Measurements from ENCODE around the gene CCDC66.
"Not testable (repeated sequence)": the region's sequence is repeated elsewhere in the genome, so short reads cannot be mapped to it uniquely, and the experiment has no call there.

CCDC66 gene

DNA sequence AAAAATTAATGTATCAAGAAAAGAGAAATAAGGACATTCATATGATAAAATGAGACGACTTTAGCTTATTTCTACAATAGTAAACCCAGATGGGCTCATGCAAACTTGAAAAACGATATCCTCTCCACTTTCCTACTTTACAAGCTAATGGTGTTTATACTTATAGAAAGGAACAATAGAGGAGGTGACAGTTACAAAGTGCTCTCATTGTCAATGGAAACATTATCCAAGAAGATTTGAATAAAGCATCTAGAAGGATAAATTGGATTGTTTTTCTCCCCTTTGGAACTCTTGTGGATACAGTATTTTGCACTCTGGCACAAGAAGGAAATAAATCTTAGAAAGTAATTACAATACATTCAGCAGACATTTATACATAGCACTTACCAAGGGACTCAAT is 20.2 kb upstream of the CCDC66 start:
- Histone ChIP-seq H3K4me3 (ENCODE audit: low read depth, low read length) (no peak overlapping the region), H3K4me2 (ENCODE audit: low read length) (no peak overlapping the region), H3K9ac (no peak overlapping the region), H3K9me3 (ENCODE audit: control insufficient read depth, low read length) (no peaks in the 10 kb centered on the region), H3K27ac (no peak overlapping the region), H3K36me3 (ENCODE audit: control insufficient read depth, insufficient read depth, low read length) (no peaks in the 10 kb centered on the region), H3K27me3 (ENCODE audit: control insufficient read depth, insufficient read depth, low read length) (no peaks in the 10 kb centered on the region), H3K4me1 (no peaks in the 10 kb centered on the region), H2AFZ (no peak overlapping the region), H3K79me2 (no peaks in the 10 kb centered on the region)
- TF ChIP-seq, protein P1, sequence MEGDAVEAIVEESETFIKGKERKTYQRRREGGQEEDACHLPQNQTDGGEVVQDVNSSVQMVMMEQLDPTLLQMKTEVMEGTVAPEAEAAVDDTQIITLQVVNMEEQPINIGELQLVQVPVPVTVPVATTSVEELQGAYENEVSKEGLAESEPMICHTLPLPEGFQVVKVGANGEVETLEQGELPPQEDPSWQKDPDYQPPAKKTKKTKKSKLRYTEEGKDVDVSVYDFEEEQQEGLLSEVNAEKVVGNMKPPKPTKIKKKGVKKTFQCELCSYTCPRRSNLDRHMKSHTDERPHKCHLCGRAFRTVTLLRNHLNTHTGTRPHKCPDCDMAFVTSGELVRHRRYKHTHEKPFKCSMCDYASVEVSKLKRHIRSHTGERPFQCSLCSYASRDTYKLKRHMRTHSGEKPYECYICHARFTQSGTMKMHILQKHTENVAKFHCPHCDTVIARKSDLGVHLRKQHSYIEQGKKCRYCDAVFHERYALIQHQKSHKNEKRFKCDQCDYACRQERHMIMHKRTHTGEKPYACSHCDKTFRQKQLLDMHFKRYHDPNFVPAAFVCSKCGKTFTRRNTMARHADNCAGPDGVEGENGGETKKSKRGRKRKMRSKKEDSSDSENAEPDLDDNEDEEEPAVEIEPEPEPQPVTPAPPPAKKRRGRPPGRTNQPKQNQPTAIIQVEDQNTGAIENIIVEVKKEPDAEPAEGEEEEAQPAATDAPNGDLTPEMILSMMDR (IDR thresholded peaks at IDR 0.05), result no peak

DNA sequence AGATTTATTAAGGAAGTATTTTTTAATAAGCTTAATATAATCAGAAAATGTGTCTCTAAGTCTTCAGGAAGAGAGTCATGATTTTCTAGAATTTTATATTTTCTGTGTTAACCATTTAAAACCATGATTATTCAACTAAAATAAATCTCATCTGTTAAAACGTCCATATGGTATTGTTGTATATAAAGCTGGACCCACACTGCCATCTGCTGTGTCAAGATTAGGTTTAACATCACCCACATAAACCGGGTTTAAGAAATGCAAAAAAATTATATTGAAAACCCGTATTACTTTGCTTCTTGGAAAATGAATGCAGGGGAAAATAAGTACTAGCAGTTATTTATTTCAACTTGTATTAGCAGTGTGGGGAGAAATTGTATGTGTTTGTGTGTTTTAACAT is 9.5 kb upstream of the CCDC66 start:
- Histone ChIP-seq H3K4me1 (no peaks in the 10 kb centered on the region), H3K4me2 (ENCODE audit: low read length) (no peak overlapping the region), H3K27me3 (ENCODE audit: control insufficient read depth, insufficient read depth, low read length) (no peaks in the 10 kb centered on the region), H3K4me3 (ENCODE audit: low read depth, low read length) (no peak overlapping the region), H3K27ac (no peak overlapping the region), H3K36me3 (ENCODE audit: control insufficient read depth, insufficient read depth, low read length) (no peaks in the 10 kb centered on the region), H3K9ac (no peak overlapping the region), H2AFZ (no peak overlapping the region), H3K9me3 (ENCODE audit: control insufficient read depth, low read length) (no peaks in the 10 kb centered on the region), H3K79me2 (no peaks in the 10 kb centered on the region)
- TF ChIP-seq, protein P1 (IDR thresholded peaks at IDR 0.05), result no peak

DNA sequence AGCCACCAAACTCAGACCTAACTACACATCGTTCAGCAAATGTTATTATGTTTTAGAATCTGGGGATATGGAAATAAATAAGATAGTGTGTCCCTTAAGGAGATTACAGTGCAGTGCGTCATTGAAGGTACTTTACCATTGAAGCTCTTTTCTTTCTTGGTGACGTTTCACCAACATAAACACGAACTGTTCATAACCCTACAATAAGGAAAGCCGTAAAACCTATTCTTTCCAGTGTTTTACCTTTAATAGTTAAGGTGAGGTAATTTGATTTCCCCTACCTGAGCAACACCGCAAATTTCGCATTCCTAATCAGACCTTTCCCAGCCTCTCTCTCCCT is 826 bp downstream of the CCDC66 start:
- Histone ChIP-seq H3K79me2 (peaks cover 9% of the 10 kb centered on the region), H3K9ac (no peak overlapping the region), H3K4me3 (ENCODE audit: low read depth, low read length) (peak overlapping the region; percentile 97), H3K9me3 (ENCODE audit: control insufficient read depth, low read length) (no peaks in the 10 kb centered on the region), H3K4me1 (no peaks in the 10 kb centered on the region), H3K4me2 (ENCODE audit: low read length) (peak overlapping the region; percentile 97), H2AFZ (peak overlapping the region; percentile 89), H3K27ac (peak overlapping the region; percentile 76), H3K36me3 (ENCODE audit: control insufficient read depth, insufficient read depth, low read length) (no peaks in the 10 kb centered on the region), H3K27me3 (ENCODE audit: control insufficient read depth, insufficient read depth, low read length) (no peaks in the 10 kb centered on the region)
- TF ChIP-seq, protein P1 (IDR thresholded peaks at IDR 0.05), result no peak

DNA sequence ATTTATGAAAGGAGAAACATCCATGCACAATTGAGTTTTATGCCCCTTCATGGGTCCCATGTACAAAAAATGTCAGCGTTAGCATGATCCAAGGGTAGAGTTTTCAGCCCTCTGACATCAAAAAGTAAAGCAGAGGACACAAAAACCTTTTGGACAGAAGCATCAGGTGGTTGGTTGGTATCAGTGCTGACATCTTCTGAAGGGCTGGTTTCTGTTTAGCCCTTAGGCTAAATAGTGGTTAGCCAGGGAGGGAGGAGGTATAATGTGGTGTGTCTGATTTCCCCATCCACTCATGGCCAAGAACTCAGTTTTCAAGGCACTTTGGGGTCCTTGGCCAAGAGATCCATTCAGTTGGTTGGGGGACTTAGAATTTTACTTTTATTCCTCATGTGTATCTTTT is 16.5 kb downstream of the CCDC66 start:
- Histone ChIP-seq H3K79me2 (peaks cover 17% of the 10 kb centered on the region), H3K9ac (no peak overlapping the region), H2AFZ (no peak overlapping the region), H3K9me3 (ENCODE audit: control insufficient read depth, low read length) (no peaks in the 10 kb centered on the region), H3K4me1 (no peaks in the 10 kb centered on the region), H3K4me3 (ENCODE audit: low read depth, low read length) (no peak overlapping the region), H3K4me2 (ENCODE audit: low read length) (no peak overlapping the region), H3K27ac (no peak overlapping the region), H3K27me3 (ENCODE audit: control insufficient read depth, insufficient read depth, low read length) (no peaks in the 10 kb centered on the region), H3K36me3 (ENCODE audit: control insufficient read depth, insufficient read depth, low read length) (no peaks in the 10 kb centered on the region)
- TF ChIP-seq, protein P1 (IDR thresholded peaks at IDR 0.05), result no peak

DNA sequence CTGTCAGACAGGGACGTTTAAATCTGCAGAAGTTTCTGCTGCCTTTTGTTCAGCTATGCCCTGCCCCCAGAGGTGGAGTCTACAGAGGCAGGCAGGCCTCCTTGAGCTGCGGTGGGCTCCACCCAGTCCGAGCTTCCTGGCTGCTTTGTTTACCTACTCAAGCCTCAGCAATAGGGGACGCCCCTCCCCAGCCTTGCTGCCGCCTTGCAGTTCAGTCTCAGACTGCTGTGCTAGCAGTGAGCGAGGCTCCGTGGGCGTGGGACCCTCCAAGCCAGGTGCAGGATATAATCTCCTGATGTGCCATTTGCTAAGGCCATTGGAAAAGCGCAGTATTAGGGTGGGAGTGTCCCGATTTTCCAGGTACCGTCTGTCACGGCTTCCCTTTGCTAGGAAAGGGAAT is 25.0 kb downstream of the CCDC66 start:
- not testable (repeated sequence) for H3K9me3 ChIP-seq (ENCODE audit: control insufficient read depth, low read length); H3K9ac ChIP-seq; H3K27me3 ChIP-seq (ENCODE audit: control insufficient read depth, insufficient read depth, low read length); H3K4me3 ChIP-seq (ENCODE audit: low read depth, low read length); H2AFZ ChIP-seq; H3K4me1 ChIP-seq; H3K27ac ChIP-seq; H3K4me2 ChIP-seq (ENCODE audit: low read length); H3K36me3 ChIP-seq (ENCODE audit: control insufficient read depth, insufficient read depth, low read length)
- peaks cover 15% of the 10 kb centered on the region for H3K79me2 ChIP-seq

DNA sequence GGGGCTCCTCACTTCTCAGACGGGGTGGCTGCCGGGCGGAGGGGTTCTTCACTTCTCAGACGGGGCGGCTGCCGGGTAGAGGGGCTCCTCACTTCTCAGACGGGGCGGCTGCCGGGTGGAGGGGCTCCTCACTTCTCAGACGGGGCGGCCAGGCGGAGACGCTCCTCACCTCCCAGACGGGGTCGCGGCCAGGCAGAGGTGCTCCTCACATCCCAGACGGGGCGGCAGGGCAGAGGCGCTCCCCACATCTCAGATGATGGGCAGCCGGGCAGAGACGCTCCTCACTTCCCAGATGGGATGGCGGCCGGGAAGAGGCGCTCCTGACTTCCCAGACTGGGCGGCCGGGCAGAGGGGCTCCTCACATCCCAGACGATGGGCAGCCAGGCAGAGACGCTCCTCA is 27.3 kb downstream of the CCDC66 start:
- not testable (repeated sequence) for H3K4me2 ChIP-seq (ENCODE audit: low read length); H3K9me3 ChIP-seq (ENCODE audit: control insufficient read depth, low read length)

More for the DNA sequence above, 27.3 kb downstream of the CCDC66 start:
- H3K36me3 ChIP-seq (ENCODE audit: control insufficient read depth, insufficient read depth, low read length); H3K27ac ChIP-seq; H3K9ac ChIP-seq; H2AFZ ChIP-seq; H3K27me3 ChIP-seq (ENCODE audit: control insufficient read depth, insufficient read depth, low read length); H3K4me1 ChIP-seq; H3K4me3 ChIP-seq (ENCODE audit: low read depth, low read length): not testable (repeated sequence)
- peaks cover 11% of the 10 kb centered on the region for H3K79me2 ChIP-seq
